Activated CD4-positive, alpha-beta T cell treated with anti-CD3 and anti-CD28 coated beads for 1 hour (primary cell): ENCODE results near the gene SP6.

ENCODE experiments used
- DNase-seq: peaks from one replicate; pipeline ENCODE4 v3.0.0-alpha.2; 2020

The SP6 gene

DNA sequence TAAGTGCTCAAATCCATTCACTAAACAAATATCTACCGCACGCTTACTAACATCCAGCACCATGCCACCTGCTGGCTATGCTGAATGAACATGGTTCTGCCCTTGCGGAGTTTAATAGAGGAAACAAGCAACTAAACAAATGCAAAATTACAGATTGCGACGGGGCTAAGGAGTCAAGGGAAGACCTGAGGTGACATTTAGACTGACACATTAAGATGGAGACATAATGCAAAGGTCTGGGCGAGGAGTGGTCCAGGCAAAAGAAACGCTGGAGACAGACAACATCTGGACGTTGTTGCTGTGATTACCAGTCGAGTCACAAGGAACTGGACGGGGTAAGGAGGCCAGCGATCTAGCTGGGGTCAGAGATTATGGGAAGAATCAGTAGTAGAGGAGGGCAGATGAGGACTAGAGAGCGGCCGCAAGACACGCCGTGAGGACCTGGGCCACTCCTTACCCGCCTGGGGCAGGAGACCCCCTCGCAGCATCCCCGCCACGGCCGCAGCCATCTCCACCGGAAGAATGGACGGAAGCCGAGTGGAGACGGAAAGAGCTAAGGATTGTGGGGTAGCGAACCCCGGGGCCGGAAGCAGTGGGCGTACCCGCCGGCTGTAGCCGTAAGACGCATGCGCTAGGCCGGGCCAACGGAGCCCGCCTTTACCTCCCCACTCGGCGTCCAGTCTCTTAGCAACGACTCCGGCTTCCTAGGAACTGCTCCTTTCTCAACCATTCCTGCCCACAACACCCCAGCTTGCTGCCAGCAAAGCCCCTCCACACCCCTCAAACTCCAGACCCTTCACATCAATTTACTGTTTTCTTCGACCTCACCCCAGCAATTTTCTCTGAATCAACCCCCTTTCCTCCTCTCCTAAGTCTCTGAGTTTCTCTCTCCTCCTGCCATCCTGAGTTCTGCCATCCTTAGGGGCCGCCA, 19.7 kb downstream of the SP6 start, which contains the start of the genes LRRC46 and MRPL10:
Gene LRRC46 (plus strand): TSS at position 668 of the 931 bp plus-strand sequence. CDS start 320 bp downstream, outside the sequence.
Gene MRPL10 (minus strand): TSS at position 539 of the 931 bp plus-strand sequence. CDS start 30 bp downstream, at position 509.
- peak; percentile 85 for DNase-seq

DNA sequence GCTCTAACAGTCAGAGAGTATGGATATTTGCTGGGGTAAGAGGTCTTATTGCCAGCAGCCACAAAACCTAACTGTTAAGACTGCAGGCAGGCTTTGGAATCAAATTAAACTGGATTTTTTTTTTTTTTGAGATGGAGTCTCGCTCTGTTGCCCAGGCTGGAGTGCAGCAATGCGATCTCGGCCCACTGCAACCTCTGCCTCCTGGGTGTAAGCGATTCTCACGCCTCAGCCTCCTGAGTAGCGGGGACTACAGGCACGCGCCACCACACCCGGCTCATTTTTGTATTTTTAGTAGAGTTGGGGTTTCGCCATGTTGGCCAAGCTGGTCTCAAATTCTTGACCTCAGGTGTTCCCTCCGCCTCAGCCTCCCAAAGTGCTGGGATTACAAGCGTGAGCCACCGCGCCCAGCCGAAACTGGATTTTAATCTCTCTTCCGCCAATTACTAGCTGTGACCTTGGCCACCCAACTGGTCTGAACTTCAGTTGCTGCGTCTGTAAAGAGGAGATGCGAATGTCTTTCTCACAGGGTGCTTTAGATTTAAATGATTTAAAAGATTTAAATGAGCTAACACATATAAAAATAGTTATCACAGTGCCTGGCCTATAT, 20.5 kb downstream of the SP6 start:
- DNase-seq = no peak

DNA sequence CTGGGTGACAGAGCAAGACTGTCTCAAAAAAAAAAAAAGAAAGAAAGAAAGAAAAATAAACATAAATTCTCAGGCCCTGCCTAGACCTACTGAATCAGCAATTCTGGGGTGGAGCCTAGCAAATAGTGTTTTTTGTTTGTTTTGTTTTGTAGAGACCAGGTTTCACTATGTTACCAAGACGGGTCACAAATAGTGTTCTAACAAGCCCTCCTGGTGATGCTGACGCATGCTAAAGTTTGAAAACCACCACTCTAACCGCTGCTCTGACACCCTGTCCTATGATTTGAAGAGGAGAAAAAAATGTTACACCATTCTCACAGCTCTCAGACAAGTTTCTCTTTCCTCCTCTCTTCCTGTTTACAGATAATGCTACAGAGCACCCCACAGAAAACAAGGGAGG, 21.1 kb downstream of the SP6 start:
- DNase-seq = no peak

DNA sequence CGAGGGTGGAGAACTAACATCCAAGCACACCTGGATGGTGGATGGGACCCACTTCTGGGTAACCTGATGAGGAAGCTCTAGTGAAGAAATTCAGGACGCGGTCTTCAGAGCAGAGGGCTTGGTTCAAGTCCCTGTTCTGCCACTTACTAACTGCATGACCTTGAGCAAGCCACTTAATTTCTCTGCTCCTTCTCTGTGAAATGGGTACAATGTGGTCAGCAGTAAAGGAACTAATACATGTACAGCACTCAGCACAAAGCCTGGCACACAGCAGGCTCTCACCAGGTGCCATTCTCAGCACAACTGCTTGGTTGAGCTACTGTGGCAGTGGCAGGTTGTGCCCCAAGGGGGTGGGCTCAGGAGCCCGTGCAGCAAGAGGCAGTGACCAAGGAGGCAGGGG, 27.4 kb downstream of the SP6 start:
- DNase-seq = no peak

DNA sequence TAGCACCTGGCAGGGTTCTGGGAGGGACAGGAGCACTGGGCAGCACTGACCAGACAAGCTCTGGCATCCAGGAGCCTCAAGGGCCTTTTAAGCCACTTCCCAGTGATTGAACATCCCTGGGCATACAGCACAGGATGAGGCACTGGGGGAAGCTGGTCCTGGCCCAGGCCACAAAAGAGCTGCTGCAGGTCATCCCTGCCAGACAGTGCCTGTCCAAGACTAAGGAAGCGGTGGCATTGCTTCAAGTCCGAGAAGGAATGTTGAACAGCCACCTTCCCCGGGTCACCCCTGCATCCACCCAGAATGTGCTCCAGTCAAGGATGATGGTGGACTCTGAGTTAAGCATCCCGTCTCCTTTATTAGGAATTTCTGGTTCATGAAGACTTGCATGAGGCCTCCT, 28.2 kb downstream of the SP6 start:
- no peak for DNase-seq

DNA sequence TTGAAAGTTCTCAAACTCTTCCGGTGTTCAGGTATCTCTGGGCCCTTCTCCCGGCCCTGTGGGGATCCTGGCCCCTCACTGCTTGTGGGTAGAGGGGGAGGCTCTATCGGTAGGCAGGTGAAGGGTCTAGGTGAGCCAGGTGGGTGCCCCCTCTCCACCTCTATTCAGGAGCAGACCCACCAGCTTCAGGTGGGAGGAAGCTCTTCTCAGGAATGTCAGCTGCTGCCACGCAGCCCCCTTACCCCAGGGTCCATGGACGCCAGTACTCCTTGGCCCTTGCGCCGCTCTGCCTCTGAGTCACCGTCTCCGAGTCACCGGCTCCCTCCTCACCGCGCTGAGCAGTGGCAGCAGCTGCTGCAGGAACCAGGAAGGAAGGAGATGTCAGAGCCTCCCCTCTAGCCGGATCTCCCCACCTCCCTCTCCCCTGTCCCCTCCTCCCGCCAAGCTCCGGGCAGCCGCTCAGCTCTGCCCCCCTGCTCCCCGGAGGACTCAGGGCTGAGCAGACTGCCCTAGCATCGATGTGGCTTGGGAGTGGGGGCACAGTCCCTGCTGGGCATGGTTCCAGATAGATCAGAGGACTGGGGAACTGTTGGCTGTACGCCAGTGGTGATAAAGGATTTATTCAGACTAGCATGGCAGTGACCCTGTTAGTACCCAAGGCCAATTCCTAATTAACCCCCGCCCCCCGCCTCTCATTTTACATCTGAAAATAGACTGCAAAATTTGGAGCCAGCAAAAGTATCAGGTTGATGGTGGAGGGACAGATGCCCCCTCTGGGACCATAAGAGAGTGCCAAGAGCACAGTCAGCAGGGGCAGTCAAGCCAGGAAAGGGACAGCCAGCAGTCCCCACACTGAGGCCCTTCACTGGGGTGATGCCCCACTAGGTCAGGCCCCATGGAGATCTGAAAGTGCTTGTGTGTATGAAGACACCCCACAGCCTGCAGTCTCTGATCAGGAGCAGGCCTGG, 29.3 kb downstream of the SP6 start, which contains the start of gene OSBPL7:
Gene OSBPL7 (minus strand): TSS at position 371 of the 968 bp plus-strand sequence. CDS start 1,516 bp downstream, outside the sequence.
- DNase-seq = peak; percentile 69

DNA sequence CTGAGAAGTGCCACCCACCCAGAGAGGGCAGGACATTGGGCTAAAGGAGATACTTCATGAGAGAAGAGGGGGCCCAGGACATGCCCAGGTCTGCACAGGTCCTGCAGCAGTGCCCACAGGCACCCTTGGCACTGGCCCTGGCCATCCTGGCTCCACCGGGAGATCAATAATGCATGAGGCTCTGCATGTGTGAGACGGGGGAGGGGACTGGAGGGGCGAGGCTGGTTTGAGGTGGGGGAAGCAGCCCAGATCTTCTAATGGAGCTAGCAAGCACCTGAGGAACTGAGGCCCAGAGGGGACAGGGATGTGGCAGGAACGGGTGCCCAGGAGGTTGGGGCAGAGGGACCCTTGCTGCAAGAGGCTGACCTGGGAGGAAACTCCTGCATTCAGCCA, 29.9 kb downstream of the SP6 start:
- DNase-seq = no peak

DNA sequence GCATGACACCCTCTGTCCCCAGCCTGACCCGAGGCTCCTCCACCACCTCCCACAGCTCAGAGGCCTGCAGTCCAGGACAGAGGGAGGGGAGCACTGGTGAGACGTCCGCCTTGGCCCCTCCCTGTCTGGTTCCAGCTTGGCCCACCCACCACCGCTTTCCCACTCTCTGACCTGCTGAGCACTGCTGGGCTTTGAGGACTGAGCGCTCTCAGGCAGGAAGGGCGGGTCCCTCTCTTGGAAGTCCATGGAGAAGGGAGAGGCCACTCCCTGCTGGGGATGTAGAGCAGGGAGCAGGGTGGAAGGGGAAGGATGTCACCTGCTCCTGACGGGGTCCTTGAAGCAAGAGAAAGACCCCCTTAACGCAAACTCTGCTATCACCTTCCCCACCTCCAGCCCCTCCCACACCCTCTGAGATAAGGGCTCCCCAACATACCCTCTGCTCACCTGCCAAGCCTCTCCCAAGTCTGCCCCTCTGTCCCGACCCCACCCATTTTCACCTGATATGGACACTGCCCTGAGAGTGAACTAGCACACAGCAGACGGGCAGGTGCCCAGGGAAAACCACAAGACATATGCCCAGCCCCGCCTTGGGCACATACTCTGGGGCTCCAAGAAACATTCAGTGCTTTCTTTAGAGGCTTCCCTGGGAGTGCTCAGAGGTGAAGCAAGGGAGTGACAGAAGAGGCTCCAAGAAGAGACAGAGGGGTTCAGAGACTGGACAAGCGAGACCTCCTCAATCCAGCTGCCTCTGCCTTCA, 30.8 kb downstream of the SP6 start:
- no peak for DNase-seq

DNA sequence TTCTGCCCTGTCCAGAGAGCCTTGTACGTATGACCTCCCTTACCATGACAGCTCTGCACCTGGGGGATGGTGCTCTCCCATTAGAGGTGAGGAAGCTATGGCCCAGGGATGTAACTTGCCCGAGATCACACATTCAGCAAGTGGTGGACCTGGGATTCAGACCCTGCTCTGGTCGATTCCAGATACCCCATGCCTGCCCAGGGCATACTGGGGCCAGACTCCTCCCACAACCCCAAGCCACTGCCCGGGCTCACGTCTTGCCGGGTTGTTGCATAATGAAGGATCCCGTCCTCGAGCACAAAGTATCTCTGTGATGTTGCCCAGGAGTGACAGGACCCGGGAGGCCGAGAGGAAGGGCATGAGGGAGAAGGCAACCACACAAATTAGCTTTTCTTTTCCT, 31.5 kb downstream of the SP6 start:
- DNase-seq = no peak

DNA sequence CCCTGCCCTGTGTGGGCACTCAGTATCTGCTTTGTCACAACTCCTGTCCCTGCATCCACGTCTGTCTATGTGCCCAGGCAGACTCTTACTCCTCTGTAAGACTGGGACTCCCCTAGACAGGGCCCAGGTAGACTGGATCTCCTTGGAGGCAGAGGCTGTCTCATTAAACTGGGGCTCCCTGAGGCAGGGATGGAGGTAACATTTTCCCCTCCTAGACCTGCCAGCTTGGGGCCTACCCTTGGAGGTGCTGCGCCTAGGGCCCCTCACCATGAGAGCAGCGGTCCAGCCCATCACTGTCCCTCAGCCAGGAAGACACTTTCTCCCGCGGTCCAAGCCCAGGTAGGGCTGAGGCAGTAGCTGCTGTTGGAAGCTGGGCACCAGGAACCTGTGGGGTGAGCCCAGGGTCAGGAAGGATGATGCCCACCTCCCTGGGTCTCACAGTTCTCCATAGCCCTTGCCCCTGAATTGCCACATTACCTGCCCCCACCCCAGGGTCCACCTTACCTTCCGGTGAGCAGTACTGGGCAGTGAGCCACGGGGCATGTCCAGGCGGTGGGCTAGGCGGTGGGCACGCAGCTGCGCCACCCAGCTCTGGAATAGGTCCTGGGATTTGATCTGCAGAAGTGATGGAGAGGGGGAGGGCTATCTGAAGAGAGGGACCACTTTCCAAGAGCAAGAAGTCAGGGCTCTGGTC, 32.8 kb downstream of the SP6 start:
- DNase-seq = no peak

DNA sequence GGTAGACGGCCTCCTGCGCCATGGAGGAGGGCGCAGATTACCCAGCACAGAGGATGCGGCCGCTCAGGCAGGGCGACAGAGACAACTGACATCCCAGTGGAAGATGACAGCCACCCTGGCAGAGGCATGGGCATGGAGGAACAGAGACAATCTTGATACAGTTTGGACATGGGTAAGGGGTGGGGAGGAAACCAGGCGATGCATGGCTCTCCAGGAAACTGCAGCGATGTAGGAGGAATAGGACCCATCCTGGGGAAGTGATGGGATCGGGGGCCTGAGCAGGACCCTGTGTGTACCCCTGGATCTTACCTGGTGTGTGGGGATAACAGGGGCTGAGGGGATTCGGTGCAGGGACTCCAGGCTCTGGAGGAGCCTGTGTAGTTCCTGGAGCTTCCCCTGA, 34.0 kb downstream of the SP6 start:
- DNase-seq = no peak

DNA sequence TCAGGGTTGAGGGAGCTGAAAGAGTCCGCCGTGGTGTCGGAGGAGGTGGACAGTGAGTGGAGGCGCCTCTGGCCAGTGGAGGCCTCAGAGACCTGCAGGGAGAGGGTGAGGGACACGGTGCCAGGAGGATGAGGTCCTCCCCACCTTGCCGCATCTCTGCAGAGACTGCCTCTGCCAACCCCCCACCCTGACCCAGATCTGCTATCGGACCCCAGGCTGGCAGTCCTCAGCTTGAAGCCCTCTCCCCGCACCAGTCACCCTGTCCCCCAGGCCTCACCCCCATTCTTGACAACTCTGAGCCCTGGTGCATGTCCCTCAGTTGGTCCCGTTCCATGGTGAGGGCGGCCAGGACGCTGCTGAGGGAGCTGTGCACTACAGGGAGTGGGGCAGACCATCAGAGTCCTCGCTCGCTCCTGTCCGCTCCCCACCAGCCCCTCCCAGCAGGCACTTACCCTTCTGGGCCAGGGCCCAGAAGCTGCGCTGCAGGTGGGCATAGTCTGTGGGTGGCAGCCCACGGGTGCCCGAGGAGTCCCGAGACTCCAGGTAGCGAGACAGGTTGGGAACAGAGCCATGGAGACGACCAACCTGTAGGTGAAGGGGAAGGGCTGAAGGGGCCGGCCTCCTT, 34.7 kb downstream of the SP6 start:
- no peak for DNase-seq

DNA sequence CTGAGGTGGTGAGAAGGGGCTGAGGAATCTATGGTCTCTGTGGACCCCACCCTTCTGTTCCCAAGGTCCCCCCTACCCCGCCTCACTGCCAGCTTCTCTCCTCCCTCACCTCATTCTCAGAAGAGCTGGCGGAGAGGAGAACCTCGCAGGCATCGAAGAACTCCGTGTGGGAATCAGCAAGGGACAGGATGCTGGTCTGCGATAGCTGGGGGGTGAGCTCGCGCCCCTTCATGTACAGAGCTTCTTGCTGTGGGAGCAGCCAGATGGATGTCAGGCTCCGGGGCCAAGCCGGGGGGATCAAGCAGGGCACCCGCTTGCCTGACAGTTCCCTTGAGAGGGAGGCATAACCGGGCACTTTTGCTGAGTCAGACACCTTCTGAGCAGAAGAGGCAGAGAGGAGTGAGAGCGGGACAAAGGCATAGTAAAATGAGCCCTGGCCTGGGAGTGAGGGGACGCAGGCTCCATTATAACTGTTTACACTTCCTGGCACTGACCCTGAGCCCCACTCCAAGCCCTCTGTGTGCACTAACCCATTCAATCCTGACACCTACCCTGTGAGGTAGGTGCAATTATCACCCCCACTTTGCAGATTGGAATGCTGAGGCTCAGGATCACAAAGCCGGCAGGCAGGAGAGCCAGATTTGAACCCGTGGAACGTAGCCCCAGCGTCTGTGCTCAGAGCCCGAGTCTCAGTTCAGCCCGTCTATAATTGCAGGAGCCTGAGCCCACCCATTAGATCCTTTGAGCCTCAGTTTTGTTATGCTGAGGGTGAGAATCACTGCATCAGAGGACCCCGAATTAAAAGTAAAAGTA, 35.7 kb downstream of the SP6 start:
- DNase-seq = no peak

DNA sequence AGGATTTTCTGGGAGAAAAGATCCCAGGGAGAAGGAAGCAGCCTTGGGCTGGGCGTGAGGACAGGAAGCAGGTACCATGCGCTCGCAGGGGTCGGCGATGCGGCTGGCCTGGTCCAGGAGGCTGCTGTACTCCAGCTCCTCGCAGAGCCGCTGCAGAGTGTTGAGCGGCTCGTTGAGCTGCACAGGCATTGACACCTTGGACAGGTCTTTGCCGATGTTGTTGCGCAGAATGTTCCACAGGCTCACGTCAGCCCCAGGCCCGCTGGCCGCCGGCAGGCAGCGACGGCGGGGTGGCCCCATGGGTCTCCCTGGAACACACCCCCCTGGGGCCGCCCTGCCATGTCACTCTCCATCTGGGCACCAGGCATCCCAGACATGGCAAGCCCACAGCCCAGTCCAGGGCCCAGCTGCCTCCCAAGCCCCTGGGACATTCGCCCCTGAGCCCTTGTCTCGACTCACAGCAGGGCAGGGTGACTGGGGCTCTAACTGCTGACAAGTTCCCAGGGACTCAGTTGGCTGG, 37.4 kb downstream of the SP6 start:
- DNase-seq = no peak

DNA sequence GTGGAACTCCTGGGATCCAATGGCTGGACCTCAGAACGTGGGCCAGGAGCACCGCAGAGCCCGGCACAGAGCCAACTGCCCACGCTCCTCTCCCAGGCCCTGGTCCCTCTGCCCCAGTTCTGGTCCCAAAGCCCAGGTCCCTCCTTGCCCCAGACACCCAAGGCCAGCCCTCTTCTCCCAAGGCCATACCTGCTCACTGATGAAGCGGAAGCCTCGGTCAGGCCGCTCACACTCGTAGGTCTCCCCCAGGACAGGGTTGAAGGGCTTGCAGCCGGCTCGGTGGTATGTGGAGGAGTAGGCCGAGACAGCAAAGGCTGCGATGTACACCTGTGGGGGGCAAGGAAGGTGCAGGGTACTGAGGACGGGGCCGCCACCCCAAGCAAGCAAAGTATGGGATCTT, 37.9 kb downstream of the SP6 start:
- no peak for DNase-seq

DNA sequence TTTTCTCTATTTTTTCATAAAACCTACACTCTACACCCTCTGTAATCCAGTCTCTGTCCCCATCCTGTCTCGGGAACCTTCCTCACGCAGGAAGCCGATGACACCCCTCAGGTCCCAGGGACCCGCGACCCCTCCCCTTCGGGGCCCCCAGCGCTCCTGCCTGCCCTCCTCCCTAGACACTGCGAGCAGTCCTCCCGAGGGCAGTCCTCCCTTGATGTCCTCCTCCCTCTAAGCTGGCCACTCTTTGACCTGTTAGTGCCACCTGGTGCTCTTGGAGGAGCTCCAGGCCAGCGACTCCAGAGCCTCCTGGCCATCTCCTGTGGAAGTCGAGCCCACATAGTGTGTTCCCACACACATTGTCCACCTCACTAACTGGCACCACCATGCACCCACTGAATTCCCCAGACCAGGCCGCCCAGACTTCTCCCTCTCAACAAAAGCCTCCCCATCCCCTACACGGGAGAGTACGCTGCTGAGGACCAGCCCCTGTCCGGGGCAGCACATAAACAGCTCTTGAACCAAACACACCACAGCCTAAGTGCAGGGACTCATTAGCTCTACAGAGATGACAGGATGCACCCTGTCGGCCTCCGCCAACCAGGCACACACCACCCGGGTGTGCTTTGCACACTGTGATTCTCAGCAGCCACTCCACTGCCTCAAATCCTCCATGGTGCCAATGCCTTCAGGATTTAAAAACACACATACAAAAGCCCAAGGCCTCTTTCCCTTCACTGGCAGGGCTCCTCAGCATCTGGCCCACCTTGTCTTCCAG, 38.6 kb downstream of the SP6 start:
- DNase-seq = no peak

DNA sequence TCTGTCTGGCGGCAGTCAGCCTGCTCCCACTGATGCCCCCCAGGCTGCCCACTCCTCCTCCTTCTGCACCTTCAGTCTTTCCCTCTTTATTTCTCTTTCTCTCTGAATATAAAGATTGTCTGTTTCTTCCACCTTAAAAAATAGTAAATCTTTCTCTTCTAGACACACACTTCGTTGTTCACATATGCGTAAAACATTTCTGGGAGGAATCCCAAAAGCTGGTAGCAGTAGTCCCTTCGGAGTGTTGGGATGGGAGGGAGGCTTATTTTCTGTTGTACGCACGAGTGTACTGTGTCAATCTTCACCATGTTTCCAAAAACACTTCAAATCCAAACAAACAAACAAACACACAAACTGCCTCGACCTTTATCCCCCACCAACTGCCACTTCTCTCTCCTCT, 39.3 kb downstream of the SP6 start:
- no peak for DNase-seq

DNA sequence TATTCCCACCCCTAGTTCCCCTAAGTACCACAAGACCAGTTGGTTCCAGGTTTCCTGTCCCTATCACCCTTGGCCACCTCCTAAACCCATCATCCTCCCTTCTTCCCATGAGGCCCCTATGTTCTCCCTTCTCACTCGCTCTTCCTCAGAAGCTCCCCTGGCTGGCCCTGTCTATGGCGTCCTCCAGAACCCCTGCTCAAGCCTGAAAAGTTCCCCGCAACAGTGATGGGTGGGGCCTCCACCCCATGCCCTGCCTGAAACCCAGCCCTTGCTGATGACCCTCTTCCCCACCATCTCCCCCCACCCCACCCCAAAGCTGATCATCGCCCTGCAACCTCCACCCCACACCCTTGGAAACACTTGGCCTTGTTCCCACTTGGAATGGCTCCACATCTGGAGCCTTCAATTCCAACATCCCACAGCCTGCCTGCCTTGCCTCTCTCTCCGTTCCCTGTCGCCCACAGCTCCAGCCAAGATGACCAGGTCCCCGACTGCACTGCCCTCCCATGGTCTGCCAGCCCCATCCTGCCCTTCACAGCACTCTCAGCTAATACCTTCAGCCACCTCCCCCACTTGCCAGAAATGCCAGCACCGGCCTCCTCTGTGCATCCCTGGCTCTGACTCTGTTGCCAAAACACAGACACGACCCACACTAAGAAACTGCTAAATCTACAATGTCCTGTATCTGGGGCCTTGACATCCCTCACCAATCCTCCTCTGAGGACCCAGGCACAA, 39.9 kb downstream of the SP6 start:
- no peak for DNase-seq
